Peyer's patch (tissue), 4 donors: ENCODE data around the gene PCP4L1. TPM values are rescaled to one million over a fixed set of nuclear protein-coding genes. Genes with fewer than 3 reads are reported as not detected.
A peak's percentile ranks its signal among the peaks of the same experiment; 100 is the strongest.
"Not testable (repeated sequence)": the region's sequence is repeated elsewhere in the genome, so short reads cannot be mapped to it uniquely, and the experiment has no call there.

ENCODE experiments used
- DNase-seq, 3 donors: peaks; one replicate each; pipeline ENCODE4 v3.0.0-alpha.2; 2017 to 2019
- H3K27ac ChIP-seq, 4 donors: fragments of 200-600 bp; sonication (generic); one replicate each; pipeline ENCODE4 v1.5.1; 2016 to 2019
- H3K27me3 ChIP-seq, 2 donors: fragments of 200-600 bp; sonication (generic); one replicate each; pipeline ENCODE4 v1.5.1; 2019
- H3K36me3 ChIP-seq, 3 donors: fragments of 200-600 bp; sonication (generic); one replicate each; pipeline ENCODE4 v1.5.1; 2016 to 2019
- H3K4me1 ChIP-seq, 4 donors: fragments of 200-600 bp; sonication (generic); one replicate each; pipeline ENCODE4 v1.5.1; 2016 to 2019
- H3K4me3 ChIP-seq, 4 donors: fragments of 200-600 bp; sonication (generic); 1 replicate in 3 of 4; 2 replicates in 1 of 4; pipeline ENCODE4 v1.5.1; 2016 to 2019; ENCODE audit warnings: mild to moderate bottlenecking in 1 of 4
- H3K9me3 ChIP-seq, 4 donors: fragments of 200-600 bp; sonication (generic); one replicate each; pipeline ENCODE4 v1.5.1; 2016 to 2019; ENCODE audit warnings: mild to moderate bottlenecking in 1 of 4
- POLR2A ChIP-seq, 2 donors: fragments of 450-650 bp; IDR thresholded peaks; one replicate each; pipeline ENCODE4 v1.5.1; 2017; ENCODE audit warnings: antibody characterized with exemption in 2 of 2, mild to moderate bottlenecking in 2 of 2, moderate library complexity in 2 of 2
- total RNA-seq, 4 donors: library from RNA; depleted of rRNA; stranded (reverse); fragments of >200 nt; gene quantifications; one replicate each; pipeline ENCODE4 v1.1.0, GENCODE V29; 2016
- TF ChIP-seq, protein P1 (sequence below), 6 experiments: fragments of 450-650 bp in 4 of 6; fragments of 200-600 bp in 2 of 6; sonication (generic) in 1 of 6; IDR thresholded peaks; one replicate each; pipeline ENCODE4 v1.5.1; 2017 to 2019; ENCODE audit warnings: antibody characterized with exemption in 6 of 6, mild to moderate bottlenecking in 3 of 6, moderate library complexity in 1 of 6

The PCP4L1 gene
- total RNA-seq, 4 donors from 2014 or later: not detected

DNA sequence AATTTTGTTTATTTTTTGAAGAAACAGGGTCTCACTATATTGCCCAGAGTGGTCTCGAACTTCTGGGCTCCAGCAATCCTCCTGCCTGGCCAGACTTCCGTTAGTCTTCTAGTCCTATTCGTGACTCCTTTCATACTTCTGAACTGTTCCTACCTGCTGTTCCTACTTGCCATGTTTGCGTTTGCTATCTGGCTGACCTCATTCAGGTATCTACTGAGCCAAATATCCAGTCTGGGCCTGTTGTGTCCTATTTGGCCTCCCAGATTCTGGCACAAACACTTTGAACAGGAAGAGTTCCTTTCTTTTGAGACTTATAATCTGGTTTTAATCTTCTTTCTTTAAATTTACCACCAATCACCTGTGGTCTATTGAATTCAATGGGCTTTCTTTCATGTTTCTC, 13.7 kb upstream of the PCP4L1 start:
- Histone ChIP-seq H3K36me3 (no peaks in the 10 kb centered on the region), H3K4me3 (no peak overlapping the region), H3K27me3 (no peaks in the 10 kb centered on the region), H3K4me1 (no peaks in the 10 kb centered on the region), H3K9me3 (no peaks in the 10 kb centered on the region), H3K27ac (no peak overlapping the region)
- TF ChIP-seq, protein P1, sequence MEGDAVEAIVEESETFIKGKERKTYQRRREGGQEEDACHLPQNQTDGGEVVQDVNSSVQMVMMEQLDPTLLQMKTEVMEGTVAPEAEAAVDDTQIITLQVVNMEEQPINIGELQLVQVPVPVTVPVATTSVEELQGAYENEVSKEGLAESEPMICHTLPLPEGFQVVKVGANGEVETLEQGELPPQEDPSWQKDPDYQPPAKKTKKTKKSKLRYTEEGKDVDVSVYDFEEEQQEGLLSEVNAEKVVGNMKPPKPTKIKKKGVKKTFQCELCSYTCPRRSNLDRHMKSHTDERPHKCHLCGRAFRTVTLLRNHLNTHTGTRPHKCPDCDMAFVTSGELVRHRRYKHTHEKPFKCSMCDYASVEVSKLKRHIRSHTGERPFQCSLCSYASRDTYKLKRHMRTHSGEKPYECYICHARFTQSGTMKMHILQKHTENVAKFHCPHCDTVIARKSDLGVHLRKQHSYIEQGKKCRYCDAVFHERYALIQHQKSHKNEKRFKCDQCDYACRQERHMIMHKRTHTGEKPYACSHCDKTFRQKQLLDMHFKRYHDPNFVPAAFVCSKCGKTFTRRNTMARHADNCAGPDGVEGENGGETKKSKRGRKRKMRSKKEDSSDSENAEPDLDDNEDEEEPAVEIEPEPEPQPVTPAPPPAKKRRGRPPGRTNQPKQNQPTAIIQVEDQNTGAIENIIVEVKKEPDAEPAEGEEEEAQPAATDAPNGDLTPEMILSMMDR (IDR thresholded peaks at IDR 0.05): no peak
- no peak for TF ChIP-seq POLR2A (IDR thresholded peaks at IDR 0.05)
- no peak for DNase-seq

DNA sequence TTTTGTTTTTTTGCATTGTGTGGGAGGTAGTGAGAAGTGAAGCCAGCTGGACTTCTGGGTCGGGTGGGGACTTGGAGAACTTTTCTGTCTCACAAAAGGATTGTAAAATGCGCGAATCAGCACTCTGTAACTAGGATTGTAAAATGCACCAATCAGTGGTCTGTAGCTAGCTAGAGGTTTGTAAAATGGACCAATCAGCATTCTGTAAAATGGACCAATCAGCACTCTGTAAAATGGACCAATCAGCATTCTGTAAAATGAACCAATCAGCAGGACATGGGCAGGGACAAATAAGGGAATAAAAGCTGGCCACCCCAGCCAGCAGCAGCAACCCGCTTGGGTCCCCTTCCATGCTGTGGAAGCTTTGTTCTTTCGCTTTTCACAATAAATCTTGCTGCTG, 8.4 kb upstream of the PCP4L1 start:
- not testable (repeated sequence) for DNase-seq, H3K4me3 ChIP-seq, H3K27ac ChIP-seq, H3K4me1 ChIP-seq, H3K9me3 ChIP-seq, H3K27me3 ChIP-seq, H3K36me3 ChIP-seq

DNA sequence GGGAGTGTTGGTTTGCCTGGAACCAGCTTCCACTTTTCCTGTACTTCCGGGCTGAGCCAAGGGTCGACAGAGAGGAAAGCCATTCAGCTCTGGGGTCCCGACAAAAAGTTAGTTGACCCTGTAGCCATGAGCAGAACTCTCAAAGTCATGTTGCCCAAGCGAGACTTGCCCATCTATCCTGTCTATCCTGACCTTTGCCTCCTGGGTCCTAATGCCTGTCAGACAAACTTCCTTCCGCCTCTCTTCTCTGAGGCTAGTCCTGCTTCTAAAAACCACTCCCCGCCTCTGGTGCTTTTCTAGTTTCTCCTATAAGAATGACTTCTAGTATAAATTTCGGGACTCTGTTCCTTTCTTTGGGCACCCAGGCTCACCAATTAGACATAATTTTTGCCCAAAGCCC, 7.7 kb upstream of the PCP4L1 start:
- no peaks in the 10 kb centered on the region for H3K36me3 ChIP-seq
- H3K9me3 ChIP-seq: no peaks in the 10 kb centered on the region
- TF ChIP-seq, protein P1 (IDR thresholded peaks at IDR 0.05): no peak
- TF ChIP-seq POLR2A (IDR thresholded peaks at IDR 0.05): no peak
- H3K4me3 ChIP-seq: no peak overlapping the region
- H3K27me3 ChIP-seq: no peaks in the 10 kb centered on the region
- no peaks in the 10 kb centered on the region for H3K4me1 ChIP-seq
- no peak for DNase-seq
- H3K27ac ChIP-seq: no peak overlapping the region

DNA sequence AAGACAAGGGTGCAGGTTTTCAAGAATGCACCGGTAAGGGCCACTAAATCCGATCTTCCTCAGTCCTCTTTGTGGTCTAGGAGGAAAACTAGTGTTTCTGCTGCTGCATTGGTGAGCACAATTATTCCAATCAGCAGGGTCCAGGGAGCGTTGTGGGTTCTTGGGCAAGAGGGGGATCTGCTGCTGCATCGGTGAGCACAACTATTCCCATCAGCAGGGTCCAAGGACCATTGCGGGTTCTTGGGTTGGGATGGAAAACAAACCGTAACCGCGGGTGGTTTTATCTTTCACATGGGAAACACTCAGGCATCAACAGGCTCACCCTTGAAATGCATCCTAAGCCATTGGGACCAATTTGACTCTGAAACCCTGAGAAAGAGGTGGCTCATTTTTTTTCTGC, 7.0 kb upstream of the PCP4L1 start:
- no peaks in the 10 kb centered on the region for H3K36me3 ChIP-seq
- no peak for DNase-seq

DNA sequence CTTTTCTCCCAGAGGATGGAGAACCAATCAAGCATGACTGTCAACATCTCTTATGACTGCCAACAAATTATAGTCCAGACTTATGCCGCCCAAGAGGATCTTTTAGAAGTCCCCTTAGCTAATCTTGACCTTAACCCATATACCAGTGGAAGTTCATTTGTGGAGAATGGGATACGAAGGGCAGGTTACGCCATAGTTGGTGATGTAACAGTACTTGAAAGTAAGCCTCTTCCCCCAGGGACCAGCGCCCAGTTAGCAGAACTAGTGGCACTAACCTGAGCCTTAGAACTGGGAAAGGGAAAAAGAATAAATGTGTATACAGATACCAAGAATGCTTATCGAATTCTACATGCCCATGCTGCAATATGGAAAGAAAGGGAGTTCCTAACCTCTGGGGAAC, 3.2 kb upstream of the PCP4L1 start:
- not testable (repeated sequence) for DNase-seq, H3K27ac ChIP-seq, H3K27me3 ChIP-seq, H3K36me3 ChIP-seq, H3K4me3 ChIP-seq
- Histone ChIP-seq H3K4me1 (peaks cover 0 to 11% (median 0%) of the 10 kb centered on the region in 4 donors), H3K9me3 (peaks cover 0 to 12% (median 5%) of the 10 kb centered on the region in 4 donors)

More for the DNA sequence above, 7.0 kb upstream of the PCP4L1 start:
- H3K4me3 ChIP-seq: no peak overlapping the region
- TF ChIP-seq, protein P1 (IDR thresholded peaks at IDR 0.05): no peak
- H3K27me3 ChIP-seq: no peaks in the 10 kb centered on the region
- no peak overlapping the region for H3K27ac ChIP-seq
- no peaks in the 10 kb centered on the region for H3K4me1 ChIP-seq
- H3K9me3 ChIP-seq: peaks cover 0 to 2% (median under 1%) of the 10 kb centered on the region in 4 donors

DNA sequence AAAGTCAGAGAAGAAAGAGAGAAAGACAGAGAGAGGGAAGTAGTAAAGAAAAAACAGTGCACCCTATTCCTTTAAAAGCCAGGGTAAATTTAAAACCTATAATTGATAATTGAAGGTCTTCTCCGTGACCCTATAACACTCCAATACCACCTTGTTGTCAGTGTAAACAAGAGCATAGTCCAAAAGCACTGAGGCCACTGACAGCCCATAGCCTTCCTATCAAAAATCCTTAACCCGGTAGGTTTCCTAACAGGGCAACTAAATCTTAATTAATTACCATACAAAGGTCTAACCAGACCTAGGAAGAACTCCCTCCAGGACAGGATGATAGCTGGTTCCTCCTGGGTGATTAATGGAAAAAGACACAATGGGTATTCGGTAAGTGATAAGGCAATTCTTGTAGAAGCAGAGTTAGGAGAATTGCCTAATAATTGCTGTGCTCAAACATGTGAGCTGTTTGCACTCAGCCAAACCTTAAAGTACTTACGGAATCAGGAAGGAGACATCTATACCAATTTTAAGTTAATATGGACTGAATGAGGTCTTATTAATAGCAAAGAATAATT, 2.5 kb upstream of the PCP4L1 start:
- H3K27ac ChIP-seq, H3K36me3 ChIP-seq, H3K27me3 ChIP-seq, H3K4me3 ChIP-seq, DNase-seq: not testable (repeated sequence)
- Histone ChIP-seq H3K4me1 (peaks cover 0 to 13% (median 0%) of the 10 kb centered on the region in 4 donors), H3K9me3 (peaks cover 0 to 12% (median 5%) of the 10 kb centered on the region in 4 donors)

DNA sequence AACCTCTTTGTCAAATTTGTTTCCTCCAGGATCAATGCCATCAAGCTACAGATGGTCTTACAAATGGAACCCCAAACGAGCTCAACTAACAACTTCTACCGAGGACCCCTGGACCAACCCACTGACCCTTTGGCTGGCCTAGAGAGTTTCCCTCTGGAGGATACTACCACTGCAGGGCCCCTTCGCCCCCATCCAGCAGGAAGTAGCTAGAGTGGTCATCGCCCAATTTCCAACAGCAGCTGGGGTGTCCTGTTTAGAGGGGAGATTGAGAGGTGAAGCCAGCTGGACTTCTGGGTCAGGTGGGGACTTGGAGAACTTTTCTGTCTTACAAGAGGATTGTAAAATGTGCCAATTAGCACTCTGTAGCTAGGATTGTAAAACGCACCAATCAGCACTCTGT, 1.4 kb upstream of the PCP4L1 start:
- H3K36me3 ChIP-seq, DNase-seq, H3K4me3 ChIP-seq, H3K27me3 ChIP-seq, H3K27ac ChIP-seq: not testable (repeated sequence)
- Histone ChIP-seq H3K9me3 (peaks cover 0 to 12% (median 5%) of the 10 kb centered on the region in 4 donors), H3K4me1 (peaks cover 0 to 21% (median 0%) of the 10 kb centered on the region in 4 donors)

DNA sequence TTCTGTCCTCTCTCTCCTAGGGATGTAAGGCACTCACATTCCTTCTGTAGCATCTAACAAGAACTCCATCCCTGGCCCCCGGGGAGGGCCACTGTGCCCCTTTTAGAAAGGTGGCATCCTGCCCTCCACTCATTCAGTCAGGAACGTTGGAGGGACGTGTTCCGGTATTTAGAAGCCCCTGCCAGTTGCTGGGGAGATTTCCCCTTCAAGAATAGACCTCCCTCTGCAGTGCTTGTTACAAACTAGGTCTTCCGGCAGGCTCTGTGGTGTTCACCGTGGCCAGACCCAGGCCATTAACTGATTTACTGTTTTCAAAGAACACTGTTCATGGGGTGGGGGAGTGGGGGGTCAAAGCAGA, 779 bp downstream of the PCP4L1 start:
- TF ChIP-seq POLR2A (IDR thresholded peaks at IDR 0.05): no peak
- TF ChIP-seq, protein P1 (IDR thresholded peaks at IDR 0.05): no peak
- no peak overlapping the region for H3K27ac ChIP-seq
- H3K9me3 ChIP-seq: peaks cover 0 to 12% (median 5%) of the 10 kb centered on the region in 4 donors
- H3K4me3 ChIP-seq: peak overlapping the region in 2 of 4 donors; percentile 53 to 59
- no peak for DNase-seq
- no peaks in the 10 kb centered on the region for H3K36me3 ChIP-seq
- peaks cover 0 to 21% (median 0%) of the 10 kb centered on the region in 4 donors for H3K4me1 ChIP-seq
- peaks cover 0 to 9% of the 10 kb centered on the region in 2 donors for H3K27me3 ChIP-seq
